HG02852 (cell line): ENCODE measurements around the gene PLEKHM3.
A peak's percentile ranks its signal among the peaks of the same experiment; 100 is the strongest.
"Not testable (repeated sequence)": the region's sequence is repeated elsewhere in the genome, so short reads cannot be mapped to it uniquely, and the experiment has no call there.

Experiments
- ATAC-seq: cut with Tn5 transposase; IDR thresholded peaks from one replicate; pipeline ENCODE4 v1.9.1; 2021; ENCODE audit warnings: mild to moderate bottlenecking, moderate library complexity; ENCODE audit not compliant: unreplicated experiment

The PLEKHM3 gene

GRCh38 chr2:207831584-207832248 is 193.6 kb downstream of the PLEKHM3 start:
- no peak for ATAC-seq

GRCh38 chr2:207830778-207831438 is 194.4 kb downstream of the PLEKHM3 start:
- no peak for ATAC-seq

GRCh38 chr2:207828361-207829057 is 196.8 kb downstream of the PLEKHM3 start:
- no peak for ATAC-seq

- ATAC-seq: no peak
Measured at GRCh38 chr2:207825978-207826377, 199.3 kb downstream of the PLEKHM3 start.

GRCh38 chr2:207825045-207825954 is 200.0 kb downstream of the PLEKHM3 start:
- ATAC-seq: no peak

- ATAC-seq: no peak
Measured at GRCh38 chr2:207823865-207824264, 201.5 kb downstream of the PLEKHM3 start.

GRCh38 chr2:207819839-207820784 is 205.2 kb downstream of the PLEKHM3 start:
- ATAC-seq: no peak

- no peak for ATAC-seq
Measured at GRCh38 chr2:207819021-207819797, 206.1 kb downstream of the PLEKHM3 start.

GRCh38 chr2:207816546-207816945 is 208.8 kb downstream of the PLEKHM3 start:
- no peak for ATAC-seq

- no peak for ATAC-seq
Measured at GRCh38 chr2:207815254-207815653, 210.1 kb downstream of the PLEKHM3 start.

GRCh38 chr2:207813942-207814341 is 211.4 kb downstream of the PLEKHM3 start:
- no peak for ATAC-seq

GRCh38 chr2:207813221-207813916 is 212.0 kb downstream of the PLEKHM3 start:
- ATAC-seq: no peak

- no peak for ATAC-seq
Measured at GRCh38 chr2:207812726-207813080, 212.6 kb downstream of the PLEKHM3 start.

- ATAC-seq: no peak
Measured at GRCh38 chr2:207812058-207812725, 213.1 kb downstream of the PLEKHM3 start.

- ATAC-seq: not testable (repeated sequence)
Measured at GRCh38 chr2:207811658-207812057, 213.7 kb downstream of the PLEKHM3 start.

GRCh38 chr2:207810200-207810788 is 215.0 kb downstream of the PLEKHM3 start:
- ATAC-seq: no peak

GRCh38 chr2:207808119-207808518 is 217.2 kb downstream of the PLEKHM3 start:
- ATAC-seq: no peak

GRCh38 chr2:207807516-207807915 is 217.8 kb downstream of the PLEKHM3 start:
- peak; percentile 86 for ATAC-seq
